GM18861 (cell line): ENCODE measurements around the gene PLAC8L1.

Source experiments
- ATAC-seq: cut with Tn5 transposase; IDR thresholded peaks from one replicate; pipeline ENCODE4 v1.9.1; 2021; ENCODE audit not compliant: unreplicated experiment

Gene PLAC8L1

GRCh38 chr5:146081556-146081955, 23.8 kb downstream of the PLAC8L1 start:
- no peak for ATAC-seq

GRCh38 chr5:146079695-146080373, 25.5 kb downstream of the PLAC8L1 start:
- no peak for ATAC-seq

GRCh38 chr5:146078566-146078965, 26.8 kb downstream of the PLAC8L1 start:
- no peak for ATAC-seq

GRCh38 chr5:146076455-146076854, 28.9 kb downstream of the PLAC8L1 start:
- no peak for ATAC-seq

- no peak for ATAC-seq
These were observed 29.3 kb downstream of the PLAC8L1 start for GRCh38 chr5:146076028-146076427.

- no peak for ATAC-seq
These were observed 32.0 kb downstream of the PLAC8L1 start for GRCh38 chr5:146073239-146073900.

GRCh38 chr5:146072595-146072994, 32.8 kb downstream of the PLAC8L1 start:
- ATAC-seq, result no peak

- ATAC-seq, result no peak
These were observed 34.2 kb downstream of the PLAC8L1 start for GRCh38 chr5:146071171-146071570.

- no peak for ATAC-seq
These were observed 34.6 kb downstream of the PLAC8L1 start for GRCh38 chr5:146070746-146071145.

GRCh38 chr5:146069780-146070099, 35.6 kb downstream of the PLAC8L1 start:
- no peak for ATAC-seq

GRCh38 chr5:146068977-146069779, 36.2 kb downstream of the PLAC8L1 start:
- ATAC-seq, result peak; percentile 53

GRCh38 chr5:146068206-146068605, 37.2 kb downstream of the PLAC8L1 start:
- no peak for ATAC-seq

- ATAC-seq, result no peak
These were observed 38.4 kb downstream of the PLAC8L1 start for GRCh38 chr5:146066968-146067367.

- no peak for ATAC-seq
These were observed 45.2 kb downstream of the PLAC8L1 start for GRCh38 chr5:146060221-146060585.

- ATAC-seq, result no peak
These were observed 45.7 kb downstream of the PLAC8L1 start for GRCh38 chr5:146059460-146060220.

GRCh38 chr5:146055432-146055831, 49.9 kb downstream of the PLAC8L1 start:
- no peak for ATAC-seq

- no peak for ATAC-seq
These were observed 52.6 kb downstream of the PLAC8L1 start for GRCh38 chr5:146052780-146053179.

- no peak for ATAC-seq
These were observed 53.7 kb downstream of the PLAC8L1 start for GRCh38 chr5:146051678-146052077.

- ATAC-seq, result no peak
These were observed 55.3 kb downstream of the PLAC8L1 start for GRCh38 chr5:146050086-146050485.

GRCh38 chr5:146049704-146050026, 55.7 kb downstream of the PLAC8L1 start:
- ATAC-seq, result no peak

GRCh38 chr5:146048994-146049703, 56.2 kb downstream of the PLAC8L1 start:
- no peak for ATAC-seq
